HL-60 (cell line): ENCODE data around the gene SLC6A18.

Experiments
- CTCF ChIP-seq: IDR thresholded peaks from one replicate; pipeline ENCODE4 v1.5.1; 2011; ENCODE audit warnings: low read length, control low read depth, inconsistent platforms; ENCODE audit not compliant: insufficient read depth
- POLR2AphosphoS5 ChIP-seq: IDR thresholded peaks from 2 replicates; pipeline ENCODE4 v1.6.1; 2012; ENCODE audit warnings: low read depth
- TF ChIP-seq, protein P1 (sequence below): IDR thresholded peaks from 2 replicates; pipeline ENCODE4 v1.6.1; 2012; ENCODE audit warnings: low read depth; ENCODE audit not compliant: insufficient replicate concordance

GRCh38 chr5:1294835-1295649 lies 69.9 kb downstream of the SLC6A18 start, which contains the start of gene TERT:
- TF ChIP-seq, protein P1, sequence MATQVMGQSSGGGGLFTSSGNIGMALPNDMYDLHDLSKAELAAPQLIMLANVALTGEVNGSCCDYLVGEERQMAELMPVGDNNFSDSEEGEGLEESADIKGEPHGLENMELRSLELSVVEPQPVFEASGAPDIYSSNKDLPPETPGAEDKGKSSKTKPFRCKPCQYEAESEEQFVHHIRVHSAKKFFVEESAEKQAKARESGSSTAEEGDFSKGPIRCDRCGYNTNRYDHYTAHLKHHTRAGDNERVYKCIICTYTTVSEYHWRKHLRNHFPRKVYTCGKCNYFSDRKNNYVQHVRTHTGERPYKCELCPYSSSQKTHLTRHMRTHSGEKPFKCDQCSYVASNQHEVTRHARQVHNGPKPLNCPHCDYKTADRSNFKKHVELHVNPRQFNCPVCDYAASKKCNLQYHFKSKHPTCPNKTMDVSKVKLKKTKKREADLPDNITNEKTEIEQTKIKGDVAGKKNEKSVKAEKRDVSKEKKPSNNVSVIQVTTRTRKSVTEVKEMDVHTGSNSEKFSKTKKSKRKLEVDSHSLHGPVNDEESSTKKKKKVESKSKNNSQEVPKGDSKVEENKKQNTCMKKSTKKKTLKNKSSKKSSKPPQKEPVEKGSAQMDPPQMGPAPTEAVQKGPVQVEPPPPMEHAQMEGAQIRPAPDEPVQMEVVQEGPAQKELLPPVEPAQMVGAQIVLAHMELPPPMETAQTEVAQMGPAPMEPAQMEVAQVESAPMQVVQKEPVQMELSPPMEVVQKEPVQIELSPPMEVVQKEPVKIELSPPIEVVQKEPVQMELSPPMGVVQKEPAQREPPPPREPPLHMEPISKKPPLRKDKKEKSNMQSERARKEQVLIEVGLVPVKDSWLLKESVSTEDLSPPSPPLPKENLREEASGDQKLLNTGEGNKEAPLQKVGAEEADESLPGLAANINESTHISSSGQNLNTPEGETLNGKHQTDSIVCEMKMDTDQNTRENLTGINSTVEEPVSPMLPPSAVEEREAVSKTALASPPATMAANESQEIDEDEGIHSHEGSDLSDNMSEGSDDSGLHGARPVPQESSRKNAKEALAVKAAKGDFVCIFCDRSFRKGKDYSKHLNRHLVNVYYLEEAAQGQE = no peak
- no peak for TF ChIP-seq CTCF
- no peak for TF ChIP-seq POLR2AphosphoS5
